ENCODE data around the gene MYDGF. TPM values are rescaled to one million over a fixed set of nuclear protein-coding genes. Genes with fewer than 3 reads are reported as not detected.

MYDGF gene
- total and polyA plus RNA-seq, 8 donors = 70.0 to 156 (median 82.7) TPM

DNA sequence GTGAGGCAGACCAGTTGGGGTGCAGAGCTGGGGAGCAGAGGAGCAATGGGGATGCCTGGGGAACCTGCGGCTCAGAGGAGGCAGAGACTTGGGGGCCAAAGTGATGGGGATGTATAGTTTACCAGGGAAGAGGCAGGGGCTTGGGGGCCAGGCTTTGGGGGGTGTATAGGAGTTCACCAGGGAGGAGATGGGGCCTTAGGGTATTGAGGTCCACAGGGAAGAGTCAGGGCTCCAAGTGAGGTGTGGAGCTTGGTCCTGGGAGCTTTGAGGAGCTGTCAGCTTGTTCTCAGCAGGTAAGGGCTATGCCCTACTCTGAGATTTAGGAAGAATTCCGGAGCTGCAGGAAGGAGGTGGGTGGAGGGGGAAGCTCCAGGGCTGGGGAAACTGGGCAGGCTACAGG is 20.0 kb downstream of the MYDGF start:
- Histone ChIP-seq H3K9me3 (no peaks in the 10 kb centered on the region), H3K4me3 (no peak overlapping the region), H3K27ac (no peak overlapping the region), H3K27me3 (no peaks in the 10 kb centered on the region), H3K36me3 (peaks cover 0 to 29% of the 10 kb centered on the region in 2 donors), H3K4me1 (no peaks in the 10 kb centered on the region)
- ATAC-seq (no peak), DNase-seq (no peak)
- intact Hi-C loops (cut with DNase I) = no loop called here
- TF ChIP-seq, protein P1, sequence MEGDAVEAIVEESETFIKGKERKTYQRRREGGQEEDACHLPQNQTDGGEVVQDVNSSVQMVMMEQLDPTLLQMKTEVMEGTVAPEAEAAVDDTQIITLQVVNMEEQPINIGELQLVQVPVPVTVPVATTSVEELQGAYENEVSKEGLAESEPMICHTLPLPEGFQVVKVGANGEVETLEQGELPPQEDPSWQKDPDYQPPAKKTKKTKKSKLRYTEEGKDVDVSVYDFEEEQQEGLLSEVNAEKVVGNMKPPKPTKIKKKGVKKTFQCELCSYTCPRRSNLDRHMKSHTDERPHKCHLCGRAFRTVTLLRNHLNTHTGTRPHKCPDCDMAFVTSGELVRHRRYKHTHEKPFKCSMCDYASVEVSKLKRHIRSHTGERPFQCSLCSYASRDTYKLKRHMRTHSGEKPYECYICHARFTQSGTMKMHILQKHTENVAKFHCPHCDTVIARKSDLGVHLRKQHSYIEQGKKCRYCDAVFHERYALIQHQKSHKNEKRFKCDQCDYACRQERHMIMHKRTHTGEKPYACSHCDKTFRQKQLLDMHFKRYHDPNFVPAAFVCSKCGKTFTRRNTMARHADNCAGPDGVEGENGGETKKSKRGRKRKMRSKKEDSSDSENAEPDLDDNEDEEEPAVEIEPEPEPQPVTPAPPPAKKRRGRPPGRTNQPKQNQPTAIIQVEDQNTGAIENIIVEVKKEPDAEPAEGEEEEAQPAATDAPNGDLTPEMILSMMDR (IDR thresholded peaks at IDR 0.05) = no peak

GRCh38 chr19:4649392-4650047 is 20.6 kb downstream of the MYDGF start:
- intact Hi-C loops (cut with DNase I) = no loop called here
- TF ChIP-seq, protein P1 (IDR thresholded peaks at IDR 0.05) = no peak
- H3K4me3 ChIP-seq = no peak overlapping the region
- H3K9me3 ChIP-seq = no peaks in the 10 kb centered on the region
- no peaks in the 10 kb centered on the region for H3K27me3 ChIP-seq
- H3K36me3 ChIP-seq = peaks cover 0 to 23% of the 10 kb centered on the region in 2 donors
- H3K4me1 ChIP-seq = no peaks in the 10 kb centered on the region
- no peak for ATAC-seq
- no peak for DNase-seq
- no peak overlapping the region for H3K27ac ChIP-seq

GRCh38 chr19:4647676-4648644 is 22.2 kb downstream of the MYDGF start:
- Histone ChIP-seq H3K4me3 (no peak overlapping the region), H3K4me1 (no peaks in the 10 kb centered on the region), H3K9me3 (no peaks in the 10 kb centered on the region), H3K36me3 (peaks cover 0 to 14% of the 10 kb centered on the region in 2 donors), H3K27me3 (no peaks in the 10 kb centered on the region), H3K27ac (peak overlapping the region; percentile 2 to 24)
- intact Hi-C loops (cut with DNase I) = no loop called here
- ATAC-seq (peak; percentile 56), DNase-seq (no peak)
- TF ChIP-seq, protein P1 (IDR thresholded peaks at IDR 0.05) = no peak

- no peak overlapping the region for H3K27ac ChIP-seq
- no peaks in the 10 kb centered on the region for H3K36me3 ChIP-seq
- H3K4me1 ChIP-seq = peaks cover 0 to 5% of the 10 kb centered on the region in 2 donors
- no peaks in the 10 kb centered on the region for H3K9me3 ChIP-seq
- TF ChIP-seq, protein P1 (IDR thresholded peaks at IDR 0.05) = no peak
- no peaks in the 10 kb centered on the region for H3K27me3 ChIP-seq
- no peak overlapping the region for H3K4me3 ChIP-seq
- ATAC-seq = no peak
- intact Hi-C loops (cut with DNase I) = no loop called here
- DNase-seq = no peak
Observed at GRCh38 chr19:4645718-4646117, 24.4 kb downstream of the MYDGF start.

- Histone ChIP-seq H3K27me3 (no peaks in the 10 kb centered on the region), H3K9me3 (no peaks in the 10 kb centered on the region), H3K4me1 (peaks cover 0 to 32% of the 10 kb centered on the region in 2 donors), H3K27ac (no peak overlapping the region), H3K36me3 (no peaks in the 10 kb centered on the region), H3K4me3 (no peak overlapping the region)
- intact Hi-C loops (cut with DNase I) = no loop called here
- TF ChIP-seq, protein P1 (IDR thresholded peaks at IDR 0.05) = no peak
- ATAC-seq = no peak
- DNase-seq = no peak
Observed at GRCh38 chr19:4642625-4643024, 27.5 kb downstream of the MYDGF start.

All from left lung (tissue), 10 donors.